Panc1 (cell line): ENCODE results near the gene THEM4. TPM values are rescaled to one million over a fixed set of nuclear protein-coding genes. Genes with fewer than 3 reads are reported as not detected.

Experiments used
- ATAC-seq: fragments of 200-7000 bp; cut with Tn5 transposase; 2 replicates; pipeline ENCODE4 v1.9.1; 2020; ENCODE audit warnings: mild to moderate bottlenecking, moderate library complexity
- BruUV-seq: library from RNA; stranded (reverse); fragments of 400-500 nt; replicated peaks from 2 replicates; lab custom pipeline; 2021; lab: Mats Ljungman, UMichigan
- CTCF ChIA-PET: fragments of 300-600 bp; sonication (Branson Sonifier 250); formaldehyde crosslinking; loops from one replicate; lab custom pipeline; 2022; ENCODE audit warnings: antibody characterized with exemption; lab: Charles Lee
- POLR2A ChIA-PET: fragments of 300-600 bp; sonication (Branson Sonifier 250); formaldehyde crosslinking; loops from one replicate; lab custom pipeline; 2022; ENCODE audit warnings: antibody characterized with exemption; lab: Charles Lee
- DNase-seq: peaks from one replicate; pipeline ENCODE4 v3.0.0-alpha.2; 2010; ENCODE audit warnings: low read depth, low spot score
- H3K27ac ChIP-seq: 2 replicates; pipeline ENCODE4 v1.5.1; 2011; ENCODE audit warnings: mild to moderate bottlenecking, low read length, inconsistent platforms
- H3K27me3 ChIP-seq: fragments of 200-500 bp; sonication (Bioruptor generic); 2 replicates; pipeline ENCODE4 v1.6.0; 2014; ENCODE audit warnings: low read length, inconsistent platforms; ENCODE audit not compliant: control insufficient read depth, insufficient read depth
- H3K36me3 ChIP-seq: fragments of 200-500 bp; sonication (Bioruptor generic); 2 replicates; pipeline ENCODE4 v1.5.1; 2014; ENCODE audit warnings: inconsistent platforms, mild to moderate bottlenecking, low read length, moderate library complexity; ENCODE audit not compliant: control insufficient read depth, insufficient read depth
- H3K4me1 ChIP-seq: 2 replicates; pipeline ENCODE4 v1.5.1; 2011; ENCODE audit warnings: inconsistent platforms, mild to moderate bottlenecking, low read length, moderate library complexity; ENCODE audit not compliant: control insufficient read depth, insufficient read depth
- H3K4me3 ChIP-seq, 2 experiments: 2 replicates each; pipeline ENCODE4 v1.5.1; 2011 to 2012; ENCODE audit warnings: low read depth in 2 of 2, low read length in 2 of 2, mild to moderate bottlenecking in 2 of 2, inconsistent platforms in 1 of 2, moderate library complexity in 1 of 2
- H3K9me3 ChIP-seq: fragments of 200-500 bp; sonication (Bioruptor generic); 2 replicates; pipeline ENCODE4 v1.5.1; 2014; ENCODE audit warnings: low read depth, mild to moderate bottlenecking, inconsistent platforms, low read length, moderate library complexity; ENCODE audit not compliant: control insufficient read depth, insufficient read depth
- CTCF ChIP-seq: fragments of 450-650 bp; IDR thresholded peaks from 2 replicates; pipeline ENCODE4 v1.5.1; 2017; ENCODE audit warnings: mild to moderate bottlenecking
- POLR2AphosphoS5 ChIP-seq: IDR thresholded peaks from 2 replicates; pipeline ENCODE4 v1.6.1; 2012; ENCODE audit warnings: mild to moderate bottlenecking, low read depth, low read length, moderate library complexity
- REST ChIP-seq, 2 experiments: IDR thresholded peaks; 2 replicates each; pipeline ENCODE4 v1.6.1; 2011 to 2012; ENCODE audit warnings: low read depth in 2 of 2, control low read depth in 1 of 2, low read length in 1 of 2, mild to moderate bottlenecking in 1 of 2, moderate library complexity in 1 of 2; ENCODE audit not compliant: insufficient read depth in 1 of 2
- SIN3A ChIP-seq: IDR thresholded peaks from 2 replicates; pipeline ENCODE4 v1.6.1; 2012; ENCODE audit warnings: low read depth, mild to moderate bottlenecking, low read length, moderate library complexity, borderline replicate concordance; ENCODE audit not compliant: insufficient read depth
- TCF7L2 ChIP-seq: IDR thresholded peaks from 2 replicates; pipeline ENCODE4 v1.6.1; 2011; ENCODE audit warnings: mild to moderate bottlenecking, low read depth, low read length, inconsistent platforms
- in situ Hi-C: cut with HindIII; loops from 2 replicates; pipeline ENCODE4 v1.10.0; 2016; ENCODE audit warnings: low sequenced_read_pairs, low pct_unique_long_range_greater_than_20kb
- intact Hi-C: fragments of 100-400 bp; cut with micrococcal nuclease; formaldehyde crosslinking; loops from one replicate; pipeline ENCODE4 v1.10.0; 2022; ENCODE audit not compliant: unreplicated experiment
- total RNA-seq: library from RNA; stranded (reverse); gene quantifications from one replicate; pipeline ENCODE4 v1.2.1, GENCODE V29; 2021; ENCODE audit not compliant: unreplicated experiment

The THEM4 gene
- total RNA-seq, 1 experiment from 2014 or later: 21.8 TPM

DNA sequence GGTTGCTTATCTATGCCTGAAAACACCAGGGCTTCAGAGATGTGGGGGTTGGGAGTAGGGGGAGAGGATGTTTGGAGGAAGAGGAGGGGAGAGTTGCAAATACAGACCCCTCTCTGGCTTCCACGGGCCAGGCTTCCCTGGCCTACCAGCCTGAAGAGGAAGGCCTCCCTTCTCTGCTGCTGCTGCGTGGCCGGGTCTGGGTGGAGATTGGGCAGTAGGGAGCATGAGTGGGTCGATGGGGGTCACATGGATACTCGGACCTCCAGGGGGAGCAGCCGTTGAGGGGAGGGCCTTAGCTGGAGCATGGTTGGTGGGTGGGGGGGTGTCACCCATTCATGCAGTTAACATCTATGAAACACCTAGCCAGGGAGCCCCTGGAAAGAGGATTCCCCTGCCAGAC, 79.3 kb downstream of the THEM4 start:
- Histone ChIP-seq H3K27me3 (no peaks in the 10 kb centered on the region), H3K4me3 (no peak overlapping the region), H3K36me3 (no peaks in the 10 kb centered on the region), H3K27ac (no peak overlapping the region), H3K4me1 (peaks cover 10% of the 10 kb centered on the region; the same call in 1 of the 2 replicates), H3K9me3 (no peaks in the 10 kb centered on the region)
- no TSS peak for BruUV-seq
- intact Hi-C loops (loop anchor here (10.0 kb wide), 3 partner anchors 135 to 385 kb away; no protein-coding TSS in a partner anchor), in situ Hi-C loops (no loop called here)
- no peak for ATAC-seq
- ChIA-PET POLR2A (no interaction called here), CTCF (interaction anchor here (0.6 kb wide), 1 partner anchor 40 kb away, joined by 3 read pairs; no protein-coding TSS in a partner anchor)
- TF ChIP-seq CTCF: no peak
- TF ChIP-seq SIN3A: no peak
- no peak for TF ChIP-seq TCF7L2
- no peak for TF ChIP-seq REST (IDR thresholded peaks at IDR 0.05; ENCODE audit: insufficient read depth in 1 of 2, low read depth in 2 of 2, low read length in 1 of 2)
- TF ChIP-seq POLR2AphosphoS5: no peak
- DNase-seq: no peak

- BruUV-seq: no TSS peak
- POLR2A ChIA-PET: no interaction called here
- Histone ChIP-seq H3K27me3 (no peaks in the 10 kb centered on the region), H3K27ac (no peak overlapping the region), H3K9me3 (no peaks in the 10 kb centered on the region), H3K4me3 (no peak overlapping the region), H3K4me1 (peaks cover 10% of the 10 kb centered on the region; the same call in 1 of the 2 replicates), H3K36me3 (no peaks in the 10 kb centered on the region)
- TF ChIP-seq POLR2AphosphoS5 (no peak), REST (IDR thresholded peaks at IDR 0.05; ENCODE audit: insufficient read depth in 1 of 2, low read depth in 2 of 2, low read length in 1 of 2) (no peak), CTCF (no peak), TCF7L2 (no peak), SIN3A (no peak)
- CTCF ChIA-PET: no interaction called here
- in situ Hi-C loops: no loop called here
- ATAC-seq: no peak
- no peak for DNase-seq
- intact Hi-C loops: loop anchor here (10.0 kb wide), 3 partner anchors 135 to 385 kb away; no protein-coding TSS in a partner anchor
Measured at GRCh38 chr1:151829352-151830046, 79.8 kb downstream of the THEM4 start.
